Left colon (tissue), 2 donors: ENCODE measurements around the gene KRTAP1-4. TPM values are rescaled to one million over a fixed set of nuclear protein-coding genes. Genes with fewer than 3 reads are reported as not detected.
"Not testable (repeated sequence)": the region's sequence is repeated elsewhere in the genome, so short reads cannot be mapped to it uniquely, and the experiment has no call there.

ENCODE experiments used
- ATAC-seq: fragments of 200-7000 bp; cut with Tn5 transposase; one replicate; pipeline ENCODE4 v1.9.1; 2020; ENCODE audit warnings: mild to moderate bottlenecking, moderate library complexity
- DNase-seq, 2 donors: peaks; one replicate each; pipeline ENCODE4 v3.0.0-alpha.2; 2020
- intact Hi-C, 2 donors: fragments of 100-400 bp; cut with DNase I in 1 of 2; cut with micrococcal nuclease in 1 of 2; formaldehyde crosslinking; loops; one replicate each; pipeline versions ENCODE4 v1.11.2 to v1.14.0; 2022; cut with DNase I, micrococcal nuclease
- total RNA-seq, 2 donors: library from RNA; stranded (reverse); fragmentation: NEBNext Ultra II Directional; extraction: Animal tissue kit (Norgen Biotek cat#: 25700); gene quantifications; one replicate each; pipeline ENCODE4 v1.2.1, GENCODE V29; 2021
- donor health status: DM: no; HTN: no; CAD: no.
- donor health status: DM: yes; HTN: yes; CAD: no.

Gene KRTAP1-4
- total RNA-seq, 2 donors from 2014 or later, result not detected

GRCh38 chr17:41052566-41052965, 22.6 kb upstream of the KRTAP1-4 start:
- intact Hi-C loops, result no loop called here
- no peak for ATAC-seq
- DNase-seq, result no peak

- intact Hi-C loops, result no loop called here
Observed at GRCh38 chr17:41049110-41049509, 19.1 kb upstream of the KRTAP1-4 start.

DNA sequence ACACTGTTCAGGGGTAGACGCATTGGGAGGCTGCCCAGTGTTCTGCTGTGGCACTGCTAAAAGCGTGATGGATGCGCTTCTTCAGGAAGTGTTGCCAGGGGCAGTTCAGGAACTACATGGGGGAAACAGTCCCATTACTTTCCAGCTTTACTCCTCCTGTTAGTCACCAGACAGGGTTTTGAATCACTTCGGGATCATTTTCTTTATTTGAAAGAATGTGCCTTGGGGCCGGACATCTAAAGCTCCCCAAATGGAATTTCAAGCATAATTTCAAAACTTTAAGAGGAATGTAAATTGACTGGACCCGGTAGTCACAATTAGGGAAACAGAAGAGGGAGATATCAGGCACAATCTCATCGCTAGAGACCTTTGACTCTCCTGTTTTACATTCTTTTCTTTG, 18.4 kb upstream of the KRTAP1-4 start:
- DNase-seq (no peak), ATAC-seq (no peak)
- intact Hi-C loops, result no loop called here

More at GRCh38 chr17:41049110-41049509, 19.1 kb upstream of the KRTAP1-4 start:
- ATAC-seq, result no peak
- DNase-seq, result no peak

DNA sequence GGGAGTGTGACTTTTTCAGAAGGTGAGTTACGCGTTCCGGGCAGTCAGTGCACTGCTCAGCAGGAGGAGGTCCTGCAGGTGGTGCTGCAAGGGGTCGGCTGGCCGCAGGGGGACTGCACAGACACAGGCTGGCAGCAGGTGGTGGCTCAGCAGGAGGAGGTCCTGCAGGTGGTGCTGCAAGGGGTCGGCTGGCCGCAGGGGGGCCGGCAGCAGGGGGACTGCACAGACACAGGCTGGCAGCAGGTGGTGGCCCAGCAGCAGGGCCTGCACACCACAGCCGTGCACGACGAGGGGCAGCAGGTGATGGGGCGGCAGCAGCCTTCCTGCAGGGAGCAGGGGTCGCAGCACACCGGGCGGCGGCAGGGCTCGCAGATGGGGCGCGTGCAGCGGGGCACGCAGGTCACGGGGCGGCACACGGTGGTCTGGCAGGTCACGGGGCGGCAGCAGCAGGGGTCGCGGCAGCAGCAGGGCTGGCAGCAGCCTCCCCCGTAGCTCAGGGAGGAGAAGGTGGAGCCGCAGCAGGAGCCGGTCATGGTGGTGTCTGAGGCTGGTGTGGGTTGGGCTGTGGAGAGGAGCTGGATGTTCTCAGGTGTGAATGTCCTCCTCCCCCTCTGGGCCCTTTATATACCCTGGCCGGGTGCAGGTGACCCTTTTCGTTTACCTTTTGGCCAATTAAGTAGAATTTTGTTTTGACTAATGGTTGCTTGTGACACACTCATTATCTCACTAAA, 16.9 kb upstream of the KRTAP1-4 start, which contains the start of gene KRTAP2-1:
TSS of gene KRTAP2-1 (minus strand) at position 582 of the 731 bp plus-strand sequence. CDS start at position 533, 49 bp downstream.
- intact Hi-C loops, DNase-seq, ATAC-seq: not testable (repeated sequence)

GRCh38 chr17:41042953-41043352, 13.0 kb upstream of the KRTAP1-4 start:
- intact Hi-C loops, result no loop called here
- no peak for ATAC-seq
- DNase-seq, result no peak

DNA sequence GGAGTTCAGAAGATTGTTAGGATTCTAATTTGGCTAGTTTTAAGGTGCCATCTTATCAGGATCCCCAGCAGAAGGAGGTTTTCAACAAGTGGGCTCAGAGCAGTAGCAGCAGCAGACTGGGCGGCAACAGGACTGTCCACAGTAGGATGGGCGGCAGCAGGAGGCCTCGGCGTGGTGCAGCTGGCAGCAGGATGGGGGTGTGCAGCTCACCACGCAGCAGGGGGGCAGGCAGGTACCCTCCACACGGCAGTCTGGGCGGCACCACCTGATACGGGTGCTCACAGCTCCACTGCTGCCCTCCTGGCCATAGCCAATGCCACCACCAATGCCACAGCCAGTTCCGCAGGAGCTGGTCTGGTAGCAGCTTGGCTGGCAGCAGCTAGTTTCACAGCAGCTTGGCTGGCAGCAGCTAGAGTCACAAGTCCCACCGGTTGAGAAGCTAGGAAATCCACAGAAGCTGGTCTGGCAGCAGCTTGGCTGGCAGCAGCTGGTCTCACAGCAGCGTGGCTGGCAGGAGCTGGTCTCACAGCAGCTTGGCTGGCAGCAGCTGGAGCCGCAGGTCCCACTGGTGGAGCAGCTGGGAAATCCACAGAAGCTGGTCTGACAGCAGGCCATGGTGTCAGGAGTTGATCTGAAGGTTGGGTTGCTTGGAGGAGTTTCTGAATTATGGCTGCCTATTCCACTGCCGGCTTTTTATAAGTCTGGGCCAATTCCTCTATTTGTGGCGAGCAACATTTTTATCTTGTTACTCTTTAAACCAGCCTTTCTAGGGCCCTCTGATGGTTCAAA, 11.0 kb upstream of the KRTAP1-4 start, which contains the start of gene KRTAP1-1:
TSS of gene KRTAP1-1 (minus strand) at position 668 of the 789 bp plus-strand sequence. CDS start at position 615, 53 bp downstream.
- DNase-seq, intact Hi-C loops, ATAC-seq: not testable (repeated sequence)

DNA sequence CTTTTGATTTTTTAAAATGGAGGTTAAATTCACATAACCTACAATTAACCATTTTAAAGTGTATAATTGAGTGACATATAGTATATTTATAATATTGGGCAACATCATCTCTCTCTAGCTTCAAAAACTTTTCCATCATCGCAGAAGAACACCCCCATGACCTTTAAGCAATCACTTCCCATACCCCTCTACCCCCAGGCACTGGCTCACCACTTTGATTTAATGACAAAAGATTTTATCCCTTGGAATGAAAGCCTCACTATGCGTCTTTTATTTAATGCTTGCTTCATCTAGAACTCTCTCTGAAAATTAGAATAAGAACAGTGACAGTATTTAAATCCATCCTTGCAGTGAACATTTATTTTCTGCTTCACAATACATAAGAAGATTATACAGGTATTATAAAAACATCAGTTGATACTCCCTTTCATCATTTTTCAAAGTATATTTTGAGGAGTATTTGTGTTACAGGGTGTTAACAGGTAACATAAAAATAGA, 7.9 kb upstream of the KRTAP1-4 start:
- no peak for ATAC-seq
- DNase-seq, result no peak
- intact Hi-C loops, result no loop called here

DNA sequence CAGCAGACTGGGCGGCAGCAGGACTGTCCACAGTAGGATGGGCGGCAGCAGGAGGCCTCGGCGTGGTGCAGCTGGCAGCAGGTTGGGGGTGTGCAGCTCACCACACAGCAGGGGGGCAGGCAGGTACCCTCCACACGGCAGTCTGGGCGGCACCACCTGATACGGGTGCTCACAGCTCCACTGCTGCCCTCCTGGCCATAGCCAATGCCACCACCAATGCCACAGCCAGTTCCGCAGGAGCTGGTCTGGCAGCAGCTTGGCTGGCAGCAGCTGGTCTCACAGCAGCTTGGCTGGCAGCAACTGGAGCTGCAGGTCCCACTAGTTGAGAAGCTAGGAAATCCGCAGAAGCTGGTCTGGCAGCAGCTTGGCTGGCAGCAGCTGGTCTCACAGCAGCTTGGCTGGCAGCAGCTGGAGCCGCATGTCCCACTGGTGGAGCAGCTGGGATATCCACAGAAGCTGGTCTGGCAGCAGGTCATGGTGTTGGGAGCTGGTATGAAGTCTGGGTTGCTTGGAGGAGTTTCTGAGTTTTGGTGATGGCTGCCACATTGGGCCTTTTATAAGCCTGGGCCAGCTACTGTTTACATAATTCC, 4.4 kb upstream of the KRTAP1-4 start, which contains the start of gene KRTAP1-3:
TSS of gene KRTAP1-3 (minus strand) at position 529 of the 590 bp plus-strand sequence. CDS start at position 476, 53 bp downstream.
- DNase-seq, intact Hi-C loops, ATAC-seq: not testable (repeated sequence)

DNA sequence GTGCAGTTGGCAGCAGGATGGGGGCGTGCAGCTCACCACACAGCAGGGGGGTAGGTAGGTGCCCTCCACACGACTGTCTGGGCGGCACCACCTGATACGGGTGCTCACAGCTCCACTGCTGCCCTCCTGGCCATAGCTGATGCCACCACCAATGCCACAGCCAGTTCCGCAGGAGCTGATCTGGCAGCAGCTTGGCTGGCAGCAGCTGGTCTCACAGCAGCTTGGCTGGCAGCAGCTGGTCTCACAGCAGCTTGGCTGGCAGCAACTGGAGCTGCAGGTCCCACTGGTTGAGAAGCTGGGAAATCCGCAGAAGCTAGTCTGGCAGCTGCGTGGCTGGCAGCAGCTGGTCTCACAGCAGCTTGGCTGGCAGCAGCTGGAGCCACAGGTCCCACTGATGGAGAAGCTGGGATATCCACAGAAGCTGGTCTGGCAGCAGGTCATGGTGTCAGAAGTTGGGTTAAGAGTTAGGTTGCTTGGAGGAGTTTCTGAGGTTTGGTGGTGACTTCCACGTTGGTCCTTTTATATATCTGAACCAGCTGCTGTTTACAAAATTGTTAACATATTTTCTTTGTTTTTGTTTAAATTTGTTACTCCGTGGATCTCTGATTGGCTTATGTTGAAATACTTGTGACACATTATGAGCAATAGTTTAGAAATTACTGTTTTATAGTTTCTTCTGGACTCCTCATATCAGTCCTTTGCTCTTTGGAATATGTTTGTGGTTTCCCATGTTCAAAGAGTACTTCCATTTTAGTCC, 3.1 kb downstream of the KRTAP1-4 start, which contains the start of gene KRTAP1-5:
TSS of gene KRTAP1-5 (minus strand) at position 494 of the 757 bp plus-strand sequence. CDS start at position 441, 53 bp downstream.
- DNase-seq (no peak), ATAC-seq (no peak)
- intact Hi-C loops, result no loop called here

- no peak for DNase-seq
- intact Hi-C loops, result no loop called here
- ATAC-seq, result no peak
Observed at GRCh38 chr17:41024697-41025096, 5.3 kb downstream of the KRTAP1-4 start.

- ATAC-seq (no peak), DNase-seq (no peak)
- intact Hi-C loops, result no loop called here
Observed at GRCh38 chr17:41020336-41020735, 9.7 kb downstream of the KRTAP1-4 start.

GRCh38 chr17:41019415-41019814, 10.6 kb downstream of the KRTAP1-4 start:
- no peak for DNase-seq
- no peak for ATAC-seq
- intact Hi-C loops, result no loop called here

GRCh38 chr17:41018541-41018940, 11.5 kb downstream of the KRTAP1-4 start:
- DNase-seq (no peak), ATAC-seq (no peak)
- intact Hi-C loops, result no loop called here

- intact Hi-C loops, result no loop called here
- no peak for DNase-seq
- no peak for ATAC-seq
Observed at GRCh38 chr17:41016578-41017215, 13.3 kb downstream of the KRTAP1-4 start.

DNA sequence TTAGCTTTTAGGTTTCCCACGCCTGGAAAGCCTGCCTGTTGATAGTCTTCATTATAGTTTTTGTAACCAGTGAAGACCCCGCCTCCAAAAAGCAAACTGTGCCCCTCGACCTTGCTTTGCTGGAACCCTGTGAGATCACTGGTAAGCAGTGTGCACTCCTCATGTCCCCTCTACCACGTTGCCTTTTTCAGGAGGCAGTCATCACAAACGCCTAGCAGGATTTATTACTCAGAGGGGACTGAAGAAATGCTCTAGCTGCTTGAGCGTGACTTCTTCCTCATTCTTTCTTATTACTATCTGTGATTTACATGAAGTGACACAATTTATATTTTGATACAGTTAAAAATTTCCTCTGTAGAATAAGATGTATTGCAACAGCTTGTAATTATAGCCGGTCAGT, 14.5 kb downstream of the KRTAP1-4 start:
- DNase-seq (no peak), ATAC-seq (no peak)
- intact Hi-C loops, result no loop called here

DNA sequence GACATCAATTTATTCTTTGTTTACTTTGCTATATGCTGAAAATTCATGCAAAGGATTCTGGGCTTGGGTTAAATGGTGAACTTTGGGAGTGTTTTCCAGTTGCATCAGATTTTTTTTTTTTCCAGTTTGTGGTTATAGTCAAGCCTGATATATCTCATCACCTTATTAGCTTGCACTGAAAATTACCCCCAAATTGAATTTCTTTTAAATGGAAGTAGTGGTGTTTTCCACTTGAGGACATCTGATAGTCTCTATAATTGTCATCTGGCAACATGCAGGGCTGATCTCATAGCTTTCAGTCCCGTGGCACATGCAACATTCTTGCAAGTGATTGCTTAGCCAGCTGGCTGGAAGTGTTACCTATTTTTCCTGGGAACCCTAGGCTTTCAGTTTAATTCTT, 16.4 kb downstream of the KRTAP1-4 start:
- intact Hi-C loops, result no loop called here
- DNase-seq (no peak), ATAC-seq (no peak)

DNA sequence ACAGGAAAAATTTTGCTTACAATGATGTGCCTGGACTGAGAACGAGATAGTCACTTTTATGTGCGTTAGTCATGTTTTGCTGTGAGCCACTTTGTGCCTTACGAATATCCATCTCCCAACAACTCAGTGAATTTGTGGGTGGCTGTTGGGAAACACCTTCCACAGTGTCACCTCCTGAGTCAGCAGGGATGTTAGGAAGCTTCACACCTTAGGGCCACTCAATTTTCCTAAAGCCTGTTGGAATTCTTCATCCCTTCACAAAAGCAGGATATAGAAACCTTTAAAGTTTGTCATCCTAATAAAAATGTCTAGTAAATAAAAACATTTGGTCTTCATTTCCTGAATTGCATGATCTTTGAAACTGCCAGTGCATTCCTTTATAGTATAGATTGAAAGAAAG, 16.8 kb downstream of the KRTAP1-4 start:
- DNase-seq (no peak), ATAC-seq (no peak)
- intact Hi-C loops, result no loop called here
